Urinary bladder (tissue), 4 donors: ENCODE results near the gene HSD3B7. TPM values are rescaled to one million over a fixed set of nuclear protein-coding genes. Genes with fewer than 3 reads are reported as not detected.

ENCODE experiments used
- DNase-seq: peaks from one replicate; pipeline ENCODE4 v3.0.0-alpha.2; 2015; ENCODE audit errors: extremely low spot score
- H3K27ac ChIP-seq: one replicate; pipeline ENCODE4 v1.5.1; 2013; ENCODE audit warnings: low read depth, mild to moderate bottlenecking, moderate library complexity
- H3K36me3 ChIP-seq: one replicate; pipeline ENCODE4 v1.6.1; 2013; ENCODE audit warnings: mild to moderate bottlenecking, moderate library complexity; ENCODE audit not compliant: insufficient read depth
- H3K4me1 ChIP-seq: one replicate; pipeline ENCODE4 v1.6.1; 2013; ENCODE audit warnings: mild to moderate bottlenecking, moderate library complexity; ENCODE audit not compliant: insufficient read depth
- H3K4me3 ChIP-seq: one replicate; pipeline ENCODE4 v1.5.1; 2013; ENCODE audit warnings: low read depth, low read length
- WGBS: extraction: QIAGEN DNeasy Blood & Tissue Kit; methylation state at CpG from one replicate; pipeline ENCODE4 v1.1.7; 2013; 5-methylcytosine and 5-hydroxymethylcytosine counted together
- polyA plus RNA-seq: library from polyadenylated mRNA; stranded (reverse); fragments of 200-250 nt; gene quantifications from one replicate; pipeline ENCODE4 v1.2.3, GENCODE V29; 2013
- total RNA-seq: library from RNA; depleted of rRNA; stranded (reverse); fragments of >200 nt; gene quantifications from one replicate; pipeline ENCODE4 v1.2.3, GENCODE V29; 2014
- donor health status: healthy with polysubstance abuse.
- donor health status: healthy.

Gene HSD3B7
- total and polyA plus RNA-seq, 2 donors: 11.0 to 20.3 TPM

DNA sequence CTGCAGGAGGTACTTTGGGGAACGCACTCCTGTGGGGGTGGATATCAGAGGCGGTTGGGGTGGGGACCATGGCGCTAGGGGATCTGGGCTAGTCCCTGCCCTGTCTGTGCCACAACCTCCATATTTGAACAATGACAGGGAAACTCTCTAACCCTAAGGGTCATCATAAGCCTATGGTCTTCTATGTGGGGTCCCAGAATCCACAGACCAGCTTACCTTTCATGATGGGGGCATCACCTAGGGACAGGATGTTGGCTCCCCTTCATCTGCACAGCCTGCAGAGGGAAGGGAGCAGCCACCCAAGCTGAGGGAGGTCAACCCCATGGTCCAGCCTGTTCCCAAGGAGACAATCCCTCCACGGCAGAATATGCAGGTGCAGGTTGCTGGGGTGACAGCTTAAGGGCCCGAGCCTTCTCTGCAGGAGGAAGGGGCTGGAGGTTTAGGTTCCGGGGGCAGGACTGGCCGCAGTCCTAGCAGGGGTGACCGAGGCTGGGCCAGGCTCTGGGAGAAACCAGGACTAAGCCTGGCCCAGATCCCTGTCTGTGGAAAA lies 34.4 kb upstream of the HSD3B7 start:
- peaks cover 2% of the 10 kb centered on the region for H3K4me1 ChIP-seq

DNA sequence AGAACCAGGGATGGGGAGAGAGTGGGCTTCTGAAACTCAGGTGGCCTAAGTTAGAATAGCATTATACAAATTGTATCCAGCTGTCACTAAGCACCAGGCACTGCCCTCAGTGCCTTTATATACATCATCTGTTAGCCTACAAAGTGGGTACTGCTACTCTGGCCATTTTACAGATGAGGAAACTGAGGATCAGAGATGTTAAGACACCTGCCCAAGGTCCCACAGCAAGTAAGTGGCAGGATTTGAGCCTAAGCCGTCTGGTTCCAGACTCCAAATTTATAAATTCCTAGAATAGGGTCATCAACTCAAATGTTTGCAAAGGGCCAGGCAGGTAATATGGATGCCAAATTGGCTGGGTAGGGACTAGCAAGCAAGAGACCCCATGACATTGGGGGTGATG lies 33.8 kb upstream of the HSD3B7 start:
- peak overlapping the region; percentile 72 for H3K27ac ChIP-seq
- no peak for DNase-seq
- H3K4me3 ChIP-seq: no peak overlapping the region
- WGBS: 43% methylated on average over 1 of the region's 1 CpG
- H3K4me1 ChIP-seq: peaks cover 2% of the 10 kb centered on the region
- H3K36me3 ChIP-seq: no peaks in the 10 kb centered on the region

More for the DNA sequence above, 34.4 kb upstream of the HSD3B7 start:
- peak overlapping the region; percentile 72 for H3K27ac ChIP-seq
- no peak for DNase-seq
- 67% methylated on average over 8 of the region's 8 CpGs for WGBS
- H3K4me3 ChIP-seq: no peak overlapping the region
- H3K36me3 ChIP-seq: no peaks in the 10 kb centered on the region

DNA sequence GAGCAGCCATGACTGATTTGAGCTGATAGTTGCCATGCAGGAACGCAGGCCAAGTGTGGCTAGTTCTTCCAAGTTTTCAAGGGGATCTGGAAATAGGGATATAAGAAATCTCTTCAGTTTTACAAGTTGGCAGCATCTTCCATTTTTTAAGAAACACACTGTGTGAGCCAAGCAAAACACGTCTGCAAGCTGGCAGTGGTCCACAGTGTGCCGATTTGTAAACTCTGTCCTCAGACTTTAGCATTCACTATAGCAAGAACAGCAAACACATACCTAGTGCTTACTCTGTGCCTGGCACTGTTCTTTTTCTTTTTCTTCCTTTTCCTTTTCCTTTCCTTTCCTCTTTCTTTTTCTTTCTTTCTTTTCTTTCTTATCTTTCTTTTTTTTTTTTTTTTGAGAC lies 33.3 kb upstream of the HSD3B7 start:
- no peaks in the 10 kb centered on the region for H3K36me3 ChIP-seq
- H3K4me1 ChIP-seq: peaks cover 2% of the 10 kb centered on the region
- DNase-seq: no peak
- H3K27ac ChIP-seq: peak overlapping the region; percentile 40
- no peak overlapping the region for H3K4me3 ChIP-seq
- 18% methylated on average over 3 of the region's 3 CpGs for WGBS

GRCh38 chr16:30953111-30953510 lies 31.9 kb upstream of the HSD3B7 start:
- Histone ChIP-seq H3K4me1 (peaks cover 2% of the 10 kb centered on the region), H3K4me3 (no peak overlapping the region), H3K36me3 (no peaks in the 10 kb centered on the region), H3K27ac (no peak overlapping the region)
- no peak for DNase-seq
- WGBS: 80% methylated on average over 9 of the region's 9 CpGs

DNA sequence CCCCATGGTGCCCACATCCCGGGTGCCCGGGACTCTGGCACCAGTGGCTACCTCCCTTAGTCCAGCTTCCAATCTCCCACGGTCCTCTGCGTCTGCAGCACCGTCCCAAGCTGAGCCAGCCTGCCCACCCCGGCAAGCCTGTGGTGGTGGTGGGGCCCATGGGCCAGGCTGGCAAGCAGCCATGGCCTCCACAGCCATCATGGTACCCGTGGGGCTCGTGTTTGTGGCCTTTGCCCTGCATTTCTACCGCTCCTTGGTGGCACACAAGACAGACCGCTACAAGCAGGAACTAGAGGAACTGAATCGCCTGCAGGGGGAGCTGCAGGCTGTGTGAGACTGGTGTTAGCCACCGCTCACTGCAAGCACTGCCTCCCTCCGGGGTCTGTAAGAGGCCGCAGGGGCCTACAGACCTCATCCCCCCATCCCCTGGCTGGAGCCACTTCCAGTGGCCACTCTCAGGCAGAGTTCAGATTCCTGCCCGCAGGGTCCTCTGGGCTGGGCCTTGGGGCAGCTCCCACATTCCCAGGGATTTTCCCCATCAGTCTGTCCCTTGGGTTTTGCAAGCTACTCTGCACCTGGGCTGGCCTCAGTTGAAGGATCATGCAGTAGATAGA lies 31.4 kb upstream of the HSD3B7 start:
- 34% methylated on average over 15 of the region's 15 CpGs for WGBS
- Histone ChIP-seq H3K4me3 (no peak overlapping the region), H3K4me1 (peaks cover 5% of the 10 kb centered on the region), H3K36me3 (no peaks in the 10 kb centered on the region), H3K27ac (no peak overlapping the region)
- DNase-seq: no peak

DNA sequence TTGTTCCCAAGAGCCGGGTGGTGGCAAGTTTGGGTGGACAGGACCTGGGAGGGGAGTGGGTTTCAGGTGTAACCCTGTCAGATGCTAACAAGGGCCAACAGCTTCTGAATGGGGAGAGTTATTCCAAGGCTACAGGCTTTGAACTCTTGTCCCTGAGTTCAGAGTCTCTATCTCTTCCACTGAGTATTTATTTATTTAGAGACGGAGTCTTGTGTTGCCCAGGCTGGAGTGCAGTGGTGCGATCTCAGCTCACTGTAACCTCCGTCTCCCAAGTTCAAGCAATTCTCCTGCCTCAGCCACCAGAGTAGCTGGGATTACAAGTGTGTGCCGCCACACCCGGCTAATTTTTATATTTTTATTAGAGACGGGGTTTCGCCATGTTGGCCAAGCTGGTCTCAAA lies 30.0 kb upstream of the HSD3B7 start:
- H3K4me1 ChIP-seq: peaks cover 7% of the 10 kb centered on the region

GRCh38 chr16:30956601-30957455 lies 28.2 kb upstream of the HSD3B7 start:
- Histone ChIP-seq H3K27ac (peak overlapping the region; percentile 82), H3K4me3 (peak overlapping the region; percentile 96), H3K36me3 (no peaks in the 10 kb centered on the region), H3K4me1 (peaks cover 5% of the 10 kb centered on the region)
- WGBS: 25% methylated on average over 42 of the region's 42 CpGs
- DNase-seq: no peak

More for the DNA sequence above, 30.0 kb upstream of the HSD3B7 start:
- no peak for DNase-seq
- WGBS: 77% methylated on average over 8 of the region's 8 CpGs
- H3K27ac ChIP-seq: no peak overlapping the region
- H3K36me3 ChIP-seq: no peaks in the 10 kb centered on the region
- H3K4me3 ChIP-seq: no peak overlapping the region

DNA sequence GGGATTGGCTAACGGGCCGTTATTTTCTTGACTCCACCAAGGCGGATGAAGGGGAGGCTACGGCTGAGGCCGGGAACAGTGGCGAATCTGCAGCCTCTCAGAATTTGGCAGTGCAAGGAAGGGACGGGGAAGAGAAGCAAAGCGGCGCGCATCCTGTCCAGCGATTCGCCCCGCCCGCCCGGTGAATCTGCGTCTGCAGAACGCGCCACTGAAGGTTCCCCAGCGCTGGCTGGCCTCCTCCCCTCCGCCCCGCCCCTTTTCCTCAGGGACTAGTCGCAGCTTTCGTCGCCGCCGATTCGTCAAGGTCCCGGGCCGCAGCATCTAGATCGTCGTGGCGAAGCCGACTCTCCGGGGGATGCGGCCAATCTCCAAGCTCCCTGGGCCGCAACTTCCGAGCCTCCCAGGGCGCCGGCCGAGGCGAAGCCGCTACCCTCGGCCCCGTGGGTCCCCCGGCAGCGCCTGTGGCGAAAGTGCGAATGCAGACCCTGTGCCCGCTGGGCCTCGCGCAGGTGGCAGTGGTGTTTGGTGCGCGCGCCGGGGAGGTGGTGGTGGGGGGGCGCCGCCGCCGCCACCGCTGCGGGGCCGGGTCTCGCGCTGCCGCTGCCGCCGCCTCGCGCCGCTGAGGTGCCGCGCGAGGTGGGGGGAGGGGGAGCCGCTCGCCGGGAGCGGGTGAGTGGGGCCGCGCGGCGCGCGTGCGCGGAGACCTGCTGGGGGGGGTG lies 27.4 kb upstream of the HSD3B7 start, which contains the start of gene SETD1A:
Gene SETD1A (plus strand): TSS at position 299 of the 719 bp plus-strand sequence. CDS start 978 bp downstream, outside the sequence.
- peaks cover 5% of the 10 kb centered on the region for H3K4me1 ChIP-seq
- H3K4me3 ChIP-seq: peak within 1 kb of the TSS; percentile 96
- whole genome bisulfite sequencing: under 1% methylated on average over 83 of the region's 85 CpGs
- DNase-seq: peak; percentile 91
- H3K36me3 ChIP-seq: no peaks in the 10 kb centered on the region
- H3K27ac ChIP-seq: peak within 1 kb of the TSS; percentile 82

DNA sequence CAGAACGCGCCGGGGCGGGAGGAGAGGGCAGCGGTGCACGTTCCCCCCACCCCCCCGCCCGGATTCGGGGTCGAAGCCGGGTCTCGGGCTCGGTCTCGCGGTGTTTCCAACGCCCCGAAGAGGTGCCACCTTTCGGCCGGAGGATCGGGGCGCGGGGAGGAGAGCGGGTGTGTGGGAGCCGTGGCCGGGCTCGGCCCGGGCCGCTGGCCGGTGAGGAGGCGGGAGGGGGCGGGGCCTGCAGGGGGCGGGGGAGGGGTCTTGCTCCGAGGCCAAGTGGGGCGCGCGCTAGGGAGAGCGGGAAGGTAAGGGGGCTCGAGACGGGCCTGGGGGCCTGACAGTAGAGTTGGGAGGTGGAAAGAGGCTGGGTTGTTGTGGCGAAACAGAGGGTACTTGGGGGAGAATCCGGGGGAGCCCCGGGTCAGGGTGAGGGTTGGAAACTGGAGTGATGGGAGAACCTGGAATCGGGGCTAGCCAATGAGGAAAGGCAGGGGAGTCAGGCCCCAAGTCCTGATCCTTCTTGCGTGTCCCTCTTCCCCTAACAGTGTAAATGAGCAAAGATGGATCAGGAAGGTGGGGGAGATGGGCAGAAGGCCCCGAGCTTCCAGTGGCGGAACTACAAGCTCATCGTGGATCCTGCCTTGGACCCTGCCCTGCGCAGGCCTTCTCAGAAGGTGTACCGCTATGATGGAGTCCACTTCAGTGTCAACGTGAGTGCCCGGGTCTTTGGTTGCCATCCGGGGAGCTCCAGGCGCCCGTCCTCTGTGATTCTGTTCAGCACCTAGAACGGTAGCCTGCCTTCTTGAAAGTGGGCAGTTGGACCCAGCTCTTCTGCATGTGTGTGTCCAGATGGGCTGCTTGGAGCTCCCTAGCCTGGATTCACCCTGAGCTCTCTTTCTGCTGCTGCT lies 26.6 kb upstream of the HSD3B7 start:
- H3K36me3 ChIP-seq: no peaks in the 10 kb centered on the region
- DNase-seq: no peak
- 11% methylated on average over 54 of the region's 55 CpGs for WGBS

GRCh38 chr16:30961384-30961783 lies 23.6 kb upstream of the HSD3B7 start:
- Histone ChIP-seq H3K4me1 (peaks cover 5% of the 10 kb centered on the region), H3K4me3 (no peak overlapping the region), H3K36me3 (peaks cover 2% of the 10 kb centered on the region), H3K27ac (no peak overlapping the region)
- no peak for DNase-seq
- WGBS: 94% methylated on average over 11 of the region's 11 CpGs

More for the DNA sequence above, 26.6 kb upstream of the HSD3B7 start:
- peak overlapping the region; percentile 96 for H3K4me3 ChIP-seq
- H3K4me1 ChIP-seq: peaks cover 5% of the 10 kb centered on the region
- no peak overlapping the region for H3K27ac ChIP-seq

GRCh38 chr16:30963925-30964511 lies 21.0 kb upstream of the HSD3B7 start:
- H3K27ac ChIP-seq: no peak overlapping the region
- H3K36me3 ChIP-seq: peaks cover 2% of the 10 kb centered on the region
- DNase-seq: no peak
- H3K4me1 ChIP-seq: no peaks in the 10 kb centered on the region
- H3K4me3 ChIP-seq: no peak overlapping the region
- 92% methylated on average over 18 of the region's 18 CpGs for WGBS

- no peak for DNase-seq
- no peak overlapping the region for H3K27ac ChIP-seq
- H3K4me1 ChIP-seq: no peaks in the 10 kb centered on the region
- no peak overlapping the region for H3K4me3 ChIP-seq
- H3K36me3 ChIP-seq: peaks cover 2% of the 10 kb centered on the region
- WGBS: 89% methylated on average over 33 of the region's 33 CpGs
These were observed 20.3 kb upstream of the HSD3B7 start for GRCh38 chr16:30964574-30965226.
